DMS79 treated with DMSO at 0.1 percent for 48 hours (cell line): Measurements from ENCODE around the gene UBE2F.
A peak's percentile ranks its signal among the peaks of the same experiment; 100 is the strongest.
"Not testable (repeated sequence)": the region's sequence is repeated elsewhere in the genome, so short reads cannot be mapped to it uniquely, and the experiment has no call there.

Experiments
- DNase-seq: peaks from one replicate; lab custom pipeline; 2025; lab: John Stamatoyannopoulos, UW

The UBE2F gene

DNA sequence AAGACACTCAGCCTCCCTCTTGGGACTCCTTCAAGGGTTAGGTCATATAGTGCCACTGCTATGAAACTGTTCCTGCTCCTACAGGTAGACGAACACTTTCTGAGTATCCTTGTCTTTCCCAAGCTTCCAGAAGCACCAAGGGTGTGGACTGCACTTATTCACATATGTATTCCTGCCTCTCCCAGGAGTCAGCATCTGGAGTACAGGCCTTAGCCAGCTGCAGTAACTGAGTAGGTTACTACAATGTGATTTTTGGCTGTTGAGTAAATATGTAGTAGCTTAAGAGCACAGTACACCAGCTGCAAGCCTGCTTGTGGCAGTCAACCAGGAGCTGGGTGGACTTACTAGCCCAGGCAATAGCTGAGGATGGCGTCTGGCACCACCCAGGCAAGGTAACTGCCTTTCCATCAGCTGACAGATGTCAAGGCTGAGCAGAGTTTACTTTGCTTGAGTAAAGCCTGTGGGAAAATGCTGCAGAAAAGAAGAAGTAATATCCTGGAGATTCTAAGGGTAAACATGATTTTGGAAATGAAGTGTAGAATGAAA lies 80.0 kb downstream of the UBE2F start:
- DNase-seq, result no peak

DNA sequence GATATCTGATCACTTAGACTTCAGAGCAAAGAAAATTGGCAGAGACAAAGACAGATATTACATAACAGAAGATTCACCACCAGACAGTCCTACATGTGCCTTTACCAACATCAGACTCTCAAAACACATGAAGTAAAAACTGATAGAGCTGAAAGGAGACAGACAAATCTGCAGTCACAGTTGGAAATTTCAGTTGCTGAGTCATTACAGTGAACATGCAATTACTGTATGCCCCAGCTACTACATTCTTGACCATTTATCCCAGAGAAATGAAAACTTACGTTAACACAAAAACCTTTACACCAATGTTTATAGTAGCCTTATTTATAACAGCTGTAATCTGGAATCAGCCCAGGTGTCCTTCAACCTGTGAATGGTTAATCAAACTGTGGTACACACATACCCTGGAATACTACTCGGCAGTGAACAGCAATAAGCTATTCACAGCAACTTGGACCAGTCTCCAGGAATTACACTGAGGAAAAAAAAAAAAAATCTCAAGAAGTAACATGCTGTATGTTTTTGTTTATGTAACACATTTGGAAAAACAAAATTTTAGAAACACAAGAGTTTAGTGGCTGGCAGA lies 86.5 kb downstream of the UBE2F start:
- DNase-seq, result no peak

DNA sequence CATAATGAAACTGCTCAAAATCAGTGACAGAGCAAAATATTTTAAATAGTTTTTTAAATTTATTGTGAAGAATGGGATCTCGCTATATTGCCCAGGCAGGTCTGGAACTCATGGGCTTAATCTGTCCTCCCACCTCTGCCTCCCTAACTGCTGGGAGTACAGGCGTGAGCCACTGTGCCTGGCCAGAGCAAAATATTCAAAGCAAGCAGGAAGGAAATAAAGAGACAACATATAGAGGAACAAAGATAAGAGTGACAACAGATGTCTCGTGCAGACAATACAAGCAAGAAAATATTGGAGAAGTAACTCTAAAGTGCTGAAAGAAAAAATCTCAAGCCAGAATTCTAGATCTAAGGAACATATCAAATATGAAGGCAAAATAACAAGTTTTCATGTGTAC lies 89.0 kb downstream of the UBE2F start:
- no peak for DNase-seq

DNA sequence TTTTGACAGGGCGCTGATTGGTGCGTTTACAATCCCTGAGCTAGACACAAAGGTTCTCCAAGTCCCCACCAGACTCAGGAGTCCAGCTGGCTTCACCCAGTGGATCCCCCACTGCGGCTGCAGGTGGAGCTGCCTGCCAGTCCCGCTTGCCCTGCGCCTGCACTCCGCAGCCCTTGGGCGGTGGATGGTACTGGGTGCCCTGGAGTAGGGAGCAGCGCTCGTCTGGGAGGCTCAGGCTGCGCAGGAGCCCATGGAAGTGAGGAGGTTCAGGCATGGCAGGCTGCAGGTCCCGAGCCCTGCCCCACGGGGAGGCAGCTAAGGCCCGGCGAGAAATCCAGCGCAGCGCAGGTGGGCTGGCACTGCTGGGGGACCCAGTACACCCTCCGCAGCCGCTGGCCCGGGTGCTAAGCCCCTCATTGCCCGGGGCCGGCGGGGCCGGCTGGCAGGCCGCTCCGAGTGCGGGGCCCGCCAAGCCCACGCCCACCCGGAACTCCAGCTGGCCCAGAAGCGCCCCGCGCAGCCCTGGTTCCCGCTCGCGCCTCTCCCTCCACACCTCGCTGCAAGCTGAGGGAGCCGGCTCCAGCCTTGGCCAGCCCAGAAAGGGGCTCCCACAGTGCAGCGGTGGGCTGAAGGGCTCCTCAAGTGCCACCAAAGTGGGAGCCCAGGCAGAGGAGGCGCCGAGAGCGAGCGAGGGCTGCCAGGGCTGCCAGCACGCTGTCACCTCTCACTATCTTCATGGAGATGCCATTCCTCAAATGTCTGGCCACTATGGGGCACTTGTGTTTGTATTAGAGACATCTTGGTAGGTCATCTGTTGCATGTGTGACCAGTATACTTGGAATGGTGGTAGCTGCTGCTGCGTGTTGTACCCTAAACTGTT lies 91.1 kb downstream of the UBE2F start:
- DNase-seq, result not testable (repeated sequence)

GRCh38 chr2:238059505-238059904 lies 92.7 kb downstream of the UBE2F start:
- DNase-seq, result no peak

GRCh38 chr2:238060096-238060541 lies 93.3 kb downstream of the UBE2F start:
- DNase-seq, result peak; percentile 27

GRCh38 chr2:238060542-238061314 lies 93.9 kb downstream of the UBE2F start, which contains the start of gene SCLY:
Gene SCLY (plus strand): TSS chr2:238061001. CDS start chr2:238061055, 54 bp downstream.
- DNase-seq, result peak; percentile 87

DNA sequence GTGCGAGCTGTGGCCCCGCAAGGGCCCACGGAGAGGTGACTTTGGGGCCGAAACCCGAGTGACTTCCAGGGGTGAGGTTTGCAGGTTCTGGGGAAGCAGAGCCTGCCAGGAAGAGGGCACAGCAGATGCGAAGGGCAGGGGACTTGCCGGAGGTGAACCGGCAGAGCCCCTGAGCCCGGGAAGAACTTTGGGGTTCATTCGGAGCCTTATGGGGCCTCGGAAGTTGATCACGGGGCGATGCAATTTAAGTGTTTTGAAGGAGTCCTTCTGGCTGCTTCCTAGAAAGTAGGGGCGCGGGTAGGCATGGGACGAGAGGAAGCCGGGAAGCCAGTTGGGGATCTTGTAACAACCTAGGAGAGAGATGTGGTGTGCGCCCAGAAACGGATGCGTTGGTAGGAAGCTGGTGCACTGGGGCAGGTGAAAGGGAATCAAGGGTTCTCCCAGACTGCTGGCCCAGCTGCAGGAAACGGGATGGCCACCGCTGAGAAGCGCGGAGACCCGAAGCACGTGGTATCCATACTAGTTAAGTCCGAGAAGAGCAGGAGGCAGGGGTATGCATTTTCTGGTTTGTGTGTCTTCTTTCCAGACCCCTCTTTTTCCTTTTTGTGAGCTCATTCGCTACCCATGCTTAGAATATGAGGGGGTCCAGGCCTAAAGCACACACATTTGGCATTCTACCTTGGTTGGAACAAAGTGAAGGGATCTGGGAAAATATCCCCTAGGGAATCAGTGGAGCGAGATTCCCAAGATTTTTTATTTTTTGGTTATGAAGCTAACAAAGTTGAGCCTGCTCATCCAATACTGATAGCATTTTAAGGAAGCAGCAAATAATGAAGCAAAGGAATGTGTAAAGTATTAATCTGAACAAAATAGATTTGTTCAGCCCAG lies 94.7 kb downstream of the UBE2F start:
- DNase-seq, result peak; percentile 46

- no peak for DNase-seq
Observed at GRCh38 chr2:238063414-238064189, 96.8 kb downstream of the UBE2F start.

GRCh38 chr2:238064376-238064775 lies 97.6 kb downstream of the UBE2F start:
- no peak for DNase-seq

GRCh38 chr2:238065071-238065846 lies 98.4 kb downstream of the UBE2F start:
- DNase-seq, result no peak

DNA sequence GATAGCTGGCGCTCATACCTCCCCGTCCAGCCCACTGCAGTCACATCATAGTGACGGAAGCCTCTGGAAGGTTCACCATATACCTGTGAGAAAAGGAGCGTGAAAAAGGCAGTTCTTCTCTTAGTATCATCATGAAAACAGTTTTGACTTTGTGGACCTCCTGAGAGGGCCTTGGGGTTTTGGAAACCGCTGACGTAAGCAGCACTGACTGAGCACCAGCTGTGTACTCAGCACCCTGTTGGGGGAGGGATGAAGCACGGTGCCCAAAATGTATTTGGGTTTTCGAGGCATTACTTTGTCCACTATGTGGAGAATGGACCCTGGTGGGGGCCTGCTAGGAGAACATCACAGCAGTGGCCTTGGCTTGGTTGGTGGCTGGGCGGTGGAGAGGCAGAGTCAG lies 99.4 kb downstream of the UBE2F start:
- DNase-seq, result no peak

DNA sequence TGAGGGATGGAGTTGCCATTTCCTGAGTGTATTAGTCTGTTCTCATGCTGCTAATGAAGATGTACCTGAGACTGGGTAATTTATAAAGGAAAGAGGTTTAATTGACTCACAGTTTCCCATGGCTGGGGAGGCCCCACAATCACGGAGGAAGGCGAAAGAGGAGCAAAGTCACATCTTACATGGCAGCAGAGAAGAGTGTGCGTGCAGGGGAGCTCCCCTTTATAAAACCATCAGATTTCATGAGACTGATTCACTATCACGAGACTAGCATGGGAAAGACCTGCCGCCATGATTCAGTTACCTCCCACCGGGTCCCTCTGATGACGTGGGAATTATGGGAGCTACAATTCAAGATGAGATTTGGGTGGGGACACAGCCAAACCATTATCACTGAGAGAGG lies 99.9 kb downstream of the UBE2F start:
- DNase-seq, result not testable (repeated sequence)

GRCh38 chr2:238067939-238068338 lies 101.1 kb downstream of the UBE2F start:
- DNase-seq, result no peak

- DNase-seq, result no peak
Observed at GRCh38 chr2:238069021-238069709, 102.4 kb downstream of the UBE2F start.

GRCh38 chr2:238069877-238070276 lies 103.1 kb downstream of the UBE2F start:
- DNase-seq, result no peak

- no peak for DNase-seq
Observed at GRCh38 chr2:238075397-238075796, 108.6 kb downstream of the UBE2F start.

GRCh38 chr2:238077292-238077691 lies 110.5 kb downstream of the UBE2F start:
- DNase-seq, result no peak

- DNase-seq, result no peak
Observed at GRCh38 chr2:238079874-238080327, 113.1 kb downstream of the UBE2F start.
